GM12872 (cell line): Measurements from ENCODE around the gene RIOX2.

ENCODE experiments used
- CTCF ChIP-seq: IDR thresholded peaks from 3 replicates; pipeline ENCODE4 v1.5.1; 2011; ENCODE audit warnings: low read depth, mild to moderate bottlenecking, low read length, moderate library complexity; ENCODE audit not compliant: insufficient read depth

RIOX2 gene

GRCh38 chr3:97996988-97997387 lies 24.8 kb upstream of the RIOX2 start:
- no peak for TF ChIP-seq CTCF

DNA sequence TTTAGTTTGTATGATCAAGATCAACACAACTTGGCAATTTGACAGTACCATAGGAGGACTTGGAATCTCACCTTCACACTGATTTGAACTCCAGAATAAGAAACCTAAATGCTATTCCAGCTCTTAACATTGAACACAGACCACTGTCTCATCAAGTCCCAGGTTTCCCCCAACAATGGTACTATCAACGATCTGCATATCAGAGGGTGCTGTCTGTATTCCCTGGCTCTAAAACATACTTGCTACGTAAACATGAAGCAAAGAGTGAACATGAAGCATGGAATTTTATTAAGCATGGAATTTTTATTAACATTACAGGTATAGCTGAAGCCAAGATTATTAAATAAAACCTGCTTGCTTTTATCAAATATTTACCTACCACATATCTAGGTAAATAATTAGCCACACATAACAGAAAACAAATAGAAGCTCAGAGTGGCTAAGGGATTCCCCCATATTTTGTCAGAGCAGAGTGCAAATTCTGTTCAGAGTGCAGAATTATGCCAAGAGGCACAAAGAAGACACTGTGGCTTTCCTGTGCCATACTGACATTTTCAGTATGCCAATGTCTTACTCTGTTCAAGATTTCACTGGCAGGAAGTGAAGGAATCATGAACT lies 22.2 kb upstream of the RIOX2 start:
- no peak for TF ChIP-seq CTCF

DNA sequence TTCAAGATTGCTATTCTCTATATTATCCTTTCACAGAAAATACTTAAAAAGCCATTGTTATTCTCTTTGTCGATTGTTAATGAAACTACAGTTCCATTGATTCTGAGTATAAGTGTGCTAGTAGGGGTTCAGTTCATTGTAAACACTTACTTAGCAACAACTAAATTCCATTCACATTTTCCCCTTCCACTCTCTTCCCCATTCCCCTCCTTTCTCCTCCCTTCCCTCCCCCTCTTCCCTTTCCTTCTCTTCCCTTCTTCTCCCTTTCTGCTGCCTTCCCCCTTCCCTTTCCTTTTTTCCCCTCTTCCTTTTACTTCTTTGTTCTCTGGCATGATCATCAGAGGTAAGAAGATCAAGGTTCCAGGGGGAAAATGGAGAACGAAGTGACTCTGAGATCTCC lies 21.3 kb upstream of the RIOX2 start:
- TF ChIP-seq CTCF: no peak

DNA sequence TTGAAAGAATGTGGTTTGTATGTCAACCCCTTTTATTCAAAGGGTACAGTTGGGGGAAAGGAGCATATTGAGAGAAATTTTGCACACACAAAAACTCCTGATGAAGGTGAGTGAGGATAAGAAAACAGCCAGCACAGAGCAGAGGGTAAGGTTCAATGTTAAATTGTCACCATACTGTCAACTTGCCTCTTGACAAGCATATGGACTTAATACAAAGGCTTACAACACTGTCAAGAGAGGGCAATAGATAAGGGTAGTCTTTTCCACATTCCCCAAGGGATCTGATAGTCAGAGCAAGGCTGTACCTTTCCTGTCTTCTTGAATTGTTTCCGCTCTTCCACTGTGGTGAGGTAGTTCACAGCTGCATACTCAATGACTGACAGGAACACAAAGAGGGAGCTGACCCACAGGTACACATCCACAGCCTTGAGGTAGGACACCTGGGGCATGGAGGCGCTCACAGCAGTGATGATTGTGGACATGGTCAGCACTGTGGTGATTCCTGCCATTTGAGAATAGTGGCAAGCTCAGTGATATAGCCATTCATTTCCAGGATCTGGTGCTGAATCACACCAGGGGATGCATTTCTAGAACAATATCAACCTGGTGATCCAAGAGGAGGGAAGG lies 20.4 kb upstream of the RIOX2 start:
- no peak for TF ChIP-seq CTCF

- no peak for TF ChIP-seq CTCF
Observed at GRCh38 chr3:97991293-97991682, 19.1 kb upstream of the RIOX2 start.

DNA sequence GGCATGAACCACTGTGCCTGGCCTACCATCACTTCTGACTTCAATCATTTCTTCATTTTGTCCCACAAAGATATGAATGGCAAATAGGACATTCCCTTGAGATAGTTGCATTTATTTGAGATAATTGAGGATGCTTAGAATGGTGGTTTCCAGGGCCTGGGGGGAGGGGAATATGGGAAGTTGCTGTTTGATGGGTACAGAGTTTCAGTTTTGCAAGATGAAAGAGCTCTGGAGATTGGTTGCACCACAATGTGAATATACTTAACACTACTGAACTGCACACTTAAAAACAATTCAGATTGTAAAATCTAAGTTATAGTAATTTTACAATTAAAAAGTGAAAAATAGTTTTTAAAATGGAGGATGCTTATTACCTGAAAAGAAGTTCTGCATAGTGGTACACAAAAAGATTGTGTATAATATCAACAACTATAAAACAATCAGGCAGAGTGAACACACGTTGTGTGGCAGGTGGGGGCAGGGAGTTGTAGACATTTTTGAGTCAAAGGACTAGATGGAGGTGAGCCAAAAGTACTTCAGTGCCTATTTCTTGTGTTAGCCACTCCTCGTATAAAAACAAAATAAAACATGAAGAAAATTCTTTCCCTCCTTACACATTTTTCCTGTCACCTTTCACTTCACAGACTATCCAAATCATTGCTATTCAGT lies 18.5 kb upstream of the RIOX2 start:
- no peak for TF ChIP-seq CTCF

DNA sequence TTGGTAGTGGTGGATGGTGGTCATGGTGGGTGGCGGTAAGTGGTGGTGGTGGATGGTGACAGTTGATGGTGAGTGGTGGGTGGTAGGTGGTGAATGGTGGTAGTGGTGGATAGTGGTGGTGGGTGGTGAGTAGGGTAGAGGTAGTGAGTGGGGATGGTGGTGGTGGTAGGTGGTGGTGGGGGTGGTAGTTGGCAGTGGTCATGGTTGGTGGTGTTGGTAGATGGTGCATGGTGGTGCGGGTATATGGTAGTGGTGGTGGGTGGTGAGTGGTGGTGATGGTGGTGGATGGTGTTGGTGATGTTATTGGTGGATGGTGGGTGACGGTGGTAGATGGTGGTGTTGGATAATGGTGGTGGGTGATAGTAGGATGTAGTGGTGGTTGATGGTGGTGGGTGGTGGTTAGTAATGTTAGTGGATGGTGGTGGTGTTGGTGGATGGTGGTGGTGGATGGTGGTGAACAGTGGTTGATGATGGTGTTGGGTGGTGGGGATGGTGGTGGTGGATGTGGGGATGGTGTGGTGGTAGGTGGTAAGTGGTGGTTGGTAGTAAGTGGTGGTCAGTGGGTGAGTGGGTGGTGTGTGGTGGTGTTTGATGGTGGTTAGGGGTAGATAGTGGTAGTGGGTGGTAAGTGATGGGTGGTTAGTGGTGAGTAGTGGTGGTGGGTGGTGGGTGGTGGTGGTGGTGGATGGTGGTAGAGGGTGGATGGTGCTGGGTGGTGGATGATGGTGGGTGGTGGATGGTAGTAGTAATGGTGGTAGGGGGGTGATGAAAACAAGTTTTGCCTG lies 16.7 kb upstream of the RIOX2 start:
- no peak for TF ChIP-seq CTCF
